GM18519 (cell line): Measurements from ENCODE around the gene CALM3.
"Not testable (repeated sequence)": the region's sequence is repeated elsewhere in the genome, so short reads cannot be mapped to it uniquely, and the experiment has no call there.

Source experiments
- ATAC-seq: cut with Tn5 transposase; IDR thresholded peaks from one replicate; pipeline ENCODE4 v1.9.1; 2021; ENCODE audit warnings: mild to moderate bottlenecking, moderate library complexity; ENCODE audit not compliant: unreplicated experiment, low FRiP score

CALM3 gene

GRCh38 chr19:46613525-46613924, 12.4 kb downstream of the CALM3 start:
- ATAC-seq, result no peak

DNA sequence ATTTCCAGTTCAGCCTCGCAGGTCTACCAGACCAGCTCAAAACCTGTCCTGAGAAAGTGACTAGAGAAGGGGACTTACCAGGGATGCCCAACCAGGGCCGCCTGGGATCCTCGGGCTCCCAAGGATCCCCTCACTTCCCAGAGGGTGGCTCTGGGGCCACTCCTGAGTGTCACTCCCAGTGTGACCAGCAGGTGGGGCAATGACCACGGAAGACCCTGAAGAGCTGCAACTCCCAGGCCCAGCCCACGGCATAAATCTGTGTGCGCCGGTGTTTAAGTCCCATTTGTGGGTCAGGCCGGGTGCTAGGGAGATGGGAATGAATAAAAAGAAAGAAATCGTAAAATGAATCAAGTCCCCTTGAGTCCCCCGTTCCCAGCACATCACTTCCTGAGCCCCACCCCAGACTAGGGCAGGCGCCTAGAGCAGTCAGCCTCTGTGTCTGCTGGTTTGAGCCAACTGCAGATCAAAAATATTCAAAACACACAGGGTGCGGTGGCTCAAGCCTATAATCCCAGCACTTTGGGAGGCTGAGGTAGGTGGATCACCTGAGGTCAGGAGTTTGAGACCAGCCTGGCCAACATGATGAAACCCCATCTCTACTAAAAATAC, 13.1 kb downstream of the CALM3 start:
- no peak for ATAC-seq

DNA sequence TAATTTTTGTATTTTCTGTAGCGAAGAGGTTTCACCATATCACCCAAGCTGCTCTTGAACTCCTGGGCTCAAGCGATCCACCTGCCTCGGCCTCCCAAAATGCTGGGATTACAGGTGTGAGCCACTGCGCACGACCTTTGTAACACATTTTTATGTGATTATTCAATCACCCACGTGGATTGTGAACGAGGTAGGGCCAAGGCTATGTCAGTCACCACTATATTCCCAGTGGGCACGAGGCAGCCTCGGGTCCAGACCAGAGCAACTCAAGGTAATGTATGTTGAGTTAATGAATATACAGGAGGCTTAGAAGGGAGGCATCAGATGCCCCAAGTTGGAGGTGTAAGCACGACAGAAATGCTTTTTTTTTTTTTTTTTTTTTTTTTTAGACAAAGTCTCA, 14.8 kb downstream of the CALM3 start:
- ATAC-seq, result no peak

DNA sequence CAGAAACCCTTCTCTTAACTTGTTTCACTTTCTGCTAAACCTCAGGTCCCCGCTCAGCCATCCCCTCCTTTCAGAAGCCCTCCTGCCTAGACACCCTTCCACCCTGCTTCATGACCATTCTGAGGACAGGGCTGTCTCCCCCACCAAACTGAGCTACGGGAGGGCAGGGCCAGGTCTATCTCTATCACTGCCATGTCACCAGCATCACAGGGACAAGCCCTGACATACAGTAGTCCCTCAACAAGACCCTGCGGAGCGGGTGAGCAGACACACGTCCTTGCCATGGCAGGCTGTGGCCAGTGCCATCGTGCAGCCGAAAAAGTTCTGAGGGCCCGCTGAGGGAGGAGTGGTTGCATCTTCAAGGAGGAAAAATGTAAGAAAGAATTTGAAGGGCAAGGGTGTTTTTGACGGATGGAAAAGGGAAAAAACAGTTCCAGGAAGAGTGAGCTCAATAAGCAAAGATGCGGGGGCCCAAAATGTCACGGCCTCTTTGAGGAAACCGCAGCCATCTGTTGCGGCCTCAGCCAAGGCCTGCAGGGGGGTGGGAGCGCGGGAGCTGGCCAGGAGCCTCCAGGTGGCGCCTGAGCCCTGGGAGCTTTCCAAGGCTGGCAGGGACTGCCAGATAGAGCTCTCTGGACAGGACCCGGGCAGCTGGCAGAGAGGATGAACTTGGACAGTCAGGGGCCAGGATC, 15.6 kb downstream of the CALM3 start:
- no peak for ATAC-seq

DNA sequence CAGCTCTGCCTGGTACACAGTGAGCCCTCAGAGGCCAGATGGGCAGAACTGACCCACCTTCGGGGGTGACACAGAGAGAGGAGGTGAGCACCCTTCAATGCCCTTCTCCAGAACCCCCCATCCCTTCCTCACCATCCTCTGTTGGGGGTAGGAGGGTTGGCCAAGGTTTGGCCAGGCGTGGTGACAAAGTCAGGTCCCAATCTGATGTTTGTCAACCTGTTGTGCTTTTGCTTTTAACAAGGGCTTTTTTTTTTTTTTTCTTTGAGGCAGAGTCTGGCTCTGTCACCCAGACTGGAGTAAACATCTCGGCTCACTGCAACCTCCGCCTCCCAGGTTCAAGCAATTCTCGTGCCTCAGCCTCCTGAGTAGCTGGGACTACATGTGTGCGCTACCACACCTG, 16.5 kb downstream of the CALM3 start:
- no peak for ATAC-seq

GRCh38 chr19:46618670-46619231, 17.6 kb downstream of the CALM3 start:
- no peak for ATAC-seq

- ATAC-seq, result no peak
These were observed 19.1 kb downstream of the CALM3 start for GRCh38 chr19:46620267-46620666.

- ATAC-seq, result no peak
These were observed 19.6 kb downstream of the CALM3 start for GRCh38 chr19:46620716-46621115.

- no peak for ATAC-seq
These were observed 20.3 kb downstream of the CALM3 start for GRCh38 chr19:46621191-46622117.

DNA sequence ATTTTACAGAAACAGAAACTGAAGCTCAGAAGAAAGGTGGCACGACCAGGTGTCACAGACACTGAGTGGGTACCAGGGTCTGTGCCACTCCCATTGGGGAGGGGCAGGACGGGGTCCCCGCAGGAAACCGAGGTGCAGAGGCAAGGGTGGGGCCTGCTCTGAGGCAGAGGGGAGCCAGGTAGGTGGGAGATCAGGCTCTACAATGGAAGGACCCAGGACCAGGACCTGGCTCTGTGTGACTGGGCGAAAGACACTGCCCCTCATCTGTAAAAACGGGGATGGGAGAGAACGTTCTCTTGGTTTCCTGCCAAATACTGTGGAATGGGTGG, 21.0 kb downstream of the CALM3 start:
- ATAC-seq, result no peak

DNA sequence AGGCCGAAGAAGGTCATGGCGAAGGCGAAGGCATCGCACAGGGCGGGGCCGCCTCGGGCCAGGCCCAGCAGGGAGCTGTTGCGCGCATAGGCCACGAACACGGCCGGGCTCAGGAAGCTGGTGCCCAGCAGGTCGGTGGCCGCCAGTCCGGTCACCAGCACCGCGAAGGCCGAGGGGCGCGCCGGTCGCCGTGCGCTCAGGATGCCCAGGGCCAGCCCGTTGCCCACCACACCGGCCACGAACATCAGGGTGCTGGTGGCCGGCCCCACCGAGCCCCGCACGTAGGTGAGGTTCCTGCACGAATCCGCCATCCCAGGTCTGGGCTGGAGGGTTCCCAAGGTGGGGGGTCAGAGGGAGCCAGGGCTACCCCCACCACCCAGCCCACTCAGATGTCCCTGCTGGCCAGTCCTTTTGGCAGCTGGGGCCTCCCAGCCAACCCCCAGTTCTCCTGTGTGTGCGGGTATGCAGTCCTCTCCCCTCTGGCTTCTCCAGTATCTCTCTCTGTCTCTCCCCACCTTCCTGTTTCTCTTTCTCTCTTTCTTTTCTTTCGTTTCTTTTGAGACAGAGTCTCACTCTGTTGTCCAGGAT, 22.9 kb downstream of the CALM3 start:
- ATAC-seq, result no peak

GRCh38 chr19:46624958-46625661, 24.0 kb downstream of the CALM3 start, which contains the start of gene PTGIR:
TSS of gene PTGIR (minus strand) at chr19:46625089. CDS start at chr19:46624225, 864 bp downstream.
- ATAC-seq, result no peak

GRCh38 chr19:46625731-46626130, 24.6 kb downstream of the CALM3 start:
- ATAC-seq, result no peak

GRCh38 chr19:46626446-46626845, 25.3 kb downstream of the CALM3 start:
- no peak for ATAC-seq

GRCh38 chr19:46628970-46629369, 27.8 kb downstream of the CALM3 start:
- ATAC-seq, result not testable (repeated sequence)

GRCh38 chr19:46629546-46630025, 28.5 kb downstream of the CALM3 start:
- no peak for ATAC-seq

DNA sequence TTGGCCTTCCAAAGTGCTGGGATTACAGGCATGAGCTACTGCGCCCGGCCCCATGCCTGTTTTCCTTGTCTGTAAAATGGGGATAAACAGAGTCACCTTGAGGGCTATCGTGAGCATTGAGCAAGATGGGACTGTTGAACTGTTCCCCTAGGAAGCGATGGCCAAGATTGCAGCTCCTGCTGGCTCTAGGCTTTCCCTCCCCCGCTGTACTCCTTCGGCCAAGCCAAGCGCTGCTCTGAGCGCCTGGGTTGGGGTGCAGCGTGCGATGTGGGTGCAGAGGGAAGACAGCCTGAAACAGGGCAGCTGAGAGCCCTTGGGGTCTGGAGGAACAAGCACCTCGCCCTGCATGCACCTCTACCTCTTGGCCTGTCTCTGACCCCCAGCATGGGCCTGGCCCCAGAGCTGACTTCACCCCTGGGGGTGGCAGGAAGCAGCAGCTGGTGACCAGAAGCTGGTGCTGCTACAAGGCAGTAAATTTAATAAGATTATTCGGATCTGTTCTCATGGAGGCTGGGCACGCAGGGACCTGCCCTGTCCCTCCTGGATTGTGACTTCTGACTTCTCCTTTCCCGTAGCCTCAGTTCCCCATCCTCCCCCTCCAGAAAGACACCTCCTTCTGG, 29.6 kb downstream of the CALM3 start:
- ATAC-seq, result no peak

DNA sequence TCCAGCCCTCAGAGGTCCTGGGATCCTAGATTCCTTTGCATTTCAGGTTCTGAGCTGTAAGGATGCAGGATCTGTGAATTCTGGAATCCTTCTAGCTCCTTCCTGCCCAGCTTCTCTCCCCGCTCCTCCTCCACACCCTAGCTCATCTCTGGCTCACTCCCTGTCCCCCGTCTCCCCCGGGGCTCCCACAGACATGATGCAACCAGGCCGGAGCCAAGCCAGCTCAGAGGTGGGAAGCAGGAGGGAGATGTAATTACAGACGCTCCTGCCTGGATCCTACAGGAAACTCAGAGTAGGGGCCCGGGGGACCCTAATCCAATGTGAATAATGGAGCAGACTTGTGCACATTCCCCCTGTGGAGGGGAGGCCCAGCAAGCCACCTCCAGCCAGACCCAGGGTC, 30.4 kb downstream of the CALM3 start:
- no peak for ATAC-seq

DNA sequence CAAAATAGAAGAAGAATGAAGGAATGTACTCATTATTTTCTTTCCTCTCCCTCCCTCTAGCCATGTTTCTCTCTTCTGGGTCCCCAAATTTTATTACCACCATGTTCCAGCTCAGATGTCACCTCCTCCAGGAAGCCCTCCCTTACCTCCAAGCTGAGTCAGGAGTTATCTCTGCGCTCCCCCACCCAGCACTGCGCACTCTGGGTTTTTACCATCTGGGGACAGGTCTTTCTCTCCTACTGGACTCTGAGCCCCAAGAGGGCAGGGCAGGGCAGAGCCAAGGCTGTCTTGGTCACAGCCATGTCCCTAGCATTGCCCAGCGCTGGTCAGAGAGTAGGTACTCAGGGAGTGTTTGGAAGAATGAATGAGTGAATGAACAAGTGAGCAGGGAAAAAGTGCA, 32.0 kb downstream of the CALM3 start:
- ATAC-seq, result no peak
